T-helper 9 cell (primary cell): ENCODE measurements around the gene PIGK.

Experiments
- DNase-seq: peaks from one replicate; pipeline ENCODE4 v3.0.0-alpha.2; 2020

Gene PIGK

DNA sequence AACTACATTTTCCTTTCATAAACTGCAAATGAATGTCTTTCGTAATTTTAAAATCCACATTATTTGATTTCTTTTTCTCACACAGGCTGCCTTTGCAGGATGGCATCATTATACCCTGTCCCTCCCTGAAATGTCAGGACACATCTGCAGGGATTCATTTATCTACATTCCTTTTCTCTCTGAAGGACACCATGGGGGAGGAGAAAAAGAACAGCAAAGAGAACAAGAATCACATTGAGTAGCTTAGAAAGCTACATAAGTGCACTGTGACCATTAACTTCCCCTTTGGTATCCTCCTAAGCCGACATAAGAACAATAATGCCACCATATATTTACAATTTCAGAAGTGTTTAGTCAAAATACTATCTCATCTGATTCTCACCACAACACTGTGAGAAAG is 129.5 kb downstream of the PIGK start:
- DNase-seq: no peak

DNA sequence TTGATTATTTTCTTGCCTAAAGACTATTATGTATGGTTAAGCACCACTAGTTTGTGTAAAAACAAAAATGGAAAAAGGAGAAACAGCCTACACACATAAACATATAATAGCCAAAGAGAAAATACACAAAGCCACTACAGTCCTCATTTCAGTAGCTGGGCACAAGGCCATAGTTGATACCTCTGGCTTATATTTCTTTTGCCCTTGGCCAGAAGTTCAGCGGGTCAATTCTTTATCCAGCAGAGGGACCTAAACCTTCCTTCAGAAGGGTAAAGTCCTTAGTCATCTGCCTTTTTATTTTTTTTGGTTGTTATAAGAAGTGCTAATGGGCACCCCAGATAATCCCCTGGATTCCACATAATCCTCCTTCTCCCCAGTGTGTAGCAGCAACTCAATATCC is 134.1 kb downstream of the PIGK start:
- no peak for DNase-seq

- no peak for DNase-seq
Observed at GRCh38 chr1:77084457-77084856, 134.8 kb downstream of the PIGK start.

GRCh38 chr1:77081834-77082233 is 137.4 kb downstream of the PIGK start:
- DNase-seq: no peak

- DNase-seq: no peak
Observed at GRCh38 chr1:77076759-77077158, 142.5 kb downstream of the PIGK start.

DNA sequence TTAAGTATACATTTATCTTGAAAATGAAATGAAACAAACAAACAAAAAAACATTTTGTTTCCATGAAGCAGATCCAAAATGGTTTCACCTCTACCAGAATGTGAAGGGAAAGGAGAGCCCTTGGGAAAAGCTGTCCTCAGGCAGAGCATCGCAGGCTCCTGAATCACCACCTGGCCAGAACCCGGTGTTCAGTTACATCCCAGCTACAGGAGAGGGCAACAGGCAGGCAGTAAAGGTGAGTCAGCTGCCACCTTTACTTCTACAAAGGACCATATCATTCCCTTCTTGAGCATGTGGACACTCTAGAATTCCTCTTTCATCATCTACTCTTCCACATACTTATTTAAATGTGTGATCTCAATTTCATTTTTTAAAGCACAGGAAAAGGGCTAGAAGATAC is 151.2 kb downstream of the PIGK start:
- DNase-seq: no peak

GRCh38 chr1:77065693-77066342 is 153.4 kb downstream of the PIGK start:
- no peak for DNase-seq

DNA sequence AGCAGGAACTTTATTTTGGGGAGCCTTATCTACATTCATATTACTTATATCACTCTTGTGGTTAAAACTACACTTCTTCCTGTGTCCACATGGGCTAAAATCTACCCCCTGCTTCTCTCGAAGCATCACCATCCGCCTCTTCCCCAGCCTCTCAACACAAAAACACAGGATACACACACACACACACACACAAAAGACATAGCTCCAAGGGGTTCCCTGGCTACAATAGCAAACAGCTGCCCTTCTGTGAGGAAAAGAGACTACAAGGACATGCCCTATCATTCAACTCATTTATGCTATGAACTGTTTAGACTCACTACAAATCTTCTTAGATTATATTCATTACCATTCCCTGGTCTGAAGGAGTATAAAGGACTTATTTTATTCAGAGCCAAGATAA is 155.0 kb downstream of the PIGK start:
- DNase-seq: no peak

DNA sequence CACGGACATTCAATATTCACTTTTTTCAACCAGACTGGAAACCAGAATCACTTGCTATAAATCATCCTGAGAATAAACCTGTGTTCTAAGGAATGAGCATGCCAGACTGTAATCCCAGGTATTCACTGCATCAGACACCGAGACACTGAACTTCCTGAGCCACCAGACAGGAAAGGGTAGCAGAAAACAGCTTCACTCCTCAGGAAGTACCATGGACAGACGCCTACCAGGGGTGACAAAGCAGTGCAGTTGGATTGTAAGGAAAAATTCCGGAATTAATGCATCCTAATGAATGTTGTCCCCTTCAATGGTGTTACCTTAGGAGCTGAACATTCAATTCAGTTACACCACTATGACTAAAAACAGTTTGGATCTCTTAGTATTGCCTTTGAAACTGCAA is 156.1 kb downstream of the PIGK start:
- DNase-seq: no peak

GRCh38 chr1:77061162-77061561 is 158.1 kb downstream of the PIGK start:
- DNase-seq: no peak

DNA sequence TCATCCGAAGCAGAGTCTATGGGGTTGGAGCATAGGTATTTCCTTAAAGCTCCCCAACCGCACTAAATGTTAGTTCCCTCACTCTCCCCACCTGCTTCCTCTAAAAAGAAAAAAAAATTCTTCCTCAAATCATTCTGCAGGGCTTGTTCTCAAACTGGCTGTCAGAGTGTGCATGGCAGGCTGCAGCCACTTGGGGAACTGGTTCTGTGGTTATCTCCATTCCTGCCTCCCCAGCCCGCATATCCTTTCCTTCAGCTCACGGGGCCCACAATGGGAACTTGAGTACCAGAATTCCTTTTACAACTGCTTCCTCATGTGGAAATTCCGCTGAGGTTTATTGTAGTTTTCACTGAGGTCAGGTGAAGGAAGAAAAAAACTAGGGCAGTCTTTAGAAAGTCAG is 159.2 kb downstream of the PIGK start:
- no peak for DNase-seq

DNA sequence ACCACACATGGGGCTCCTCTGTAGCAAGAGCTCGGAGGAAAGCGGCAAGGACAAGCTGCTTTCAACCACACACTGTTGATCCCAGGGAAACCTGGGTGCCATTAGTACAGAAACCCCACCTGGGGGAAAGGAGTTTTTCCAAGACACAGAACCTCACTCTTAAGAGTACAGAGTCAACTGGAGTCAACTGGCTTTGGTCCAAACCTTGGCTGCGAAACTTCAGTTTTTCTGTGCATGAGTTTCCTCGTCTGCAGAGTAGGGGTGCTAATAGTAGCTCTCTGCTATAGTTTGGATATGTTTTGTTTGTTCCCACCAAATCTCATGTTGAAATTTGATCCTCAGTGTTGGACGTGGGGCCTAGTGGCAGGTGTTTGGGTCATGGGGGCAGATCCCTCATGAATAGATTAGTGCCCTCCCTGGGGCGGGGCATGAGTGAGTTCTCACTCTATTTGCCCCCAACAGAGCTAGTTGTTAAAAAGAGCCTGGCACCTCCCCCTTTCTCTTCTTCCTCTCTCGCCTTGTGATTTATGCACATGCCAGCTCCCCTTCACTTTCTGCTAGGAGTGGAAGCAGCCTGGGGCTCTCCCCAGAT is 161.1 kb downstream of the PIGK start:
- DNase-seq: no peak

DNA sequence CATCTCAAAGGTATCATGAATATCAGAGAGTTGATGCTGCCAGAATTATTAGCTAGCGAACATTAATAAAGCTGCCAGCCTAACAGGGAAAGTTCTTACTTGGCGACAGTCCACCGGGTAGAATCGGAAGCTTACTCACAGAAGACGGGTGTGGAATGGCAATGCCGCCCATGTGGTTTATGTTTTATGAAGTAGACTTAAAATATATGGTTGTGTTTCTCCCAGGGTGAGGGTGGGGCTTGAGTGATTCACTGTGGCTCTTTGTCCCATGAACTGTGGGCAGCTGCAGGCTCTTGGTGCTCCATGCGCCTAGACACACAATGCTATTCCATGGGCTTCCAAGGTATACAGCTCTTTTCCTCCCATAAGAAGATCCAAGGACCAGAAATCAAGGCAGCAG is 162.7 kb downstream of the PIGK start:
- DNase-seq: no peak

DNA sequence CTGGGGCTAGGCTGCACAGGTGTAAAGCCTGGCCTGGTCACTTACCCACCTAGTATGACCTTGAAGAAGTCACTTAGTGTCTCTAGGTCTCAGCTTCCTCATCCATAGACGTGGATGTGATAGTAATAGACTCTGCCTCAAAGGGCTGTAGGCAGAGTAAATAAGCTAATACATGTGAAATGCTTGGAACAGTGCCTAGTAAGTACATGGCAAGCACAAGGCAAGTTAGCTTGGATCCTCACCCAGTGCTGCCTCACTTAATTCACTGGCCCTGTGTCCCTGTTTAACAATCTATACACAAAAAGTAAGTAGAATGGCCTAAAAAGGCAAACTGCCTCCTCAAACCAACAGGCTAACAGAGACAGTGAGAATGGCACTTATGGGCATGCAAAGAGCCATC is 167.8 kb downstream of the PIGK start:
- DNase-seq: no peak

DNA sequence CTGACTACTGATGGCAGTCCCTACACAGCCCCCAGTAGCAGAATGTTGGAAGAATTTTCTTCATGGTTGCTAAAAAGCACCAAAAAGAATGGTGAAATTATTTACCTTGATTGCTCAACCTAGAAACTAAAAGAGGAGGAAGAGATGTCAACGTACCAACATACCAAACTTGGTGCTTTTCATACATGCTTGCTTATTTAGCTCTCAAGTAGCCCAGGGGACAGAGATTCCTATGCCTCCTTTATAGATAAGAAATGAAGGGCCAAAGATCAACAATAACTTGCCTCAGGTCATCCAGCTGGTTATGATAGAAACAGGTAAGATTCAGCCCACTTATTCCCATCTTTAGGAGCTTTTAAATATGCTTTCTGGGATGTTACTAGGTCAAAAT is 170.6 kb downstream of the PIGK start:
- DNase-seq: no peak

DNA sequence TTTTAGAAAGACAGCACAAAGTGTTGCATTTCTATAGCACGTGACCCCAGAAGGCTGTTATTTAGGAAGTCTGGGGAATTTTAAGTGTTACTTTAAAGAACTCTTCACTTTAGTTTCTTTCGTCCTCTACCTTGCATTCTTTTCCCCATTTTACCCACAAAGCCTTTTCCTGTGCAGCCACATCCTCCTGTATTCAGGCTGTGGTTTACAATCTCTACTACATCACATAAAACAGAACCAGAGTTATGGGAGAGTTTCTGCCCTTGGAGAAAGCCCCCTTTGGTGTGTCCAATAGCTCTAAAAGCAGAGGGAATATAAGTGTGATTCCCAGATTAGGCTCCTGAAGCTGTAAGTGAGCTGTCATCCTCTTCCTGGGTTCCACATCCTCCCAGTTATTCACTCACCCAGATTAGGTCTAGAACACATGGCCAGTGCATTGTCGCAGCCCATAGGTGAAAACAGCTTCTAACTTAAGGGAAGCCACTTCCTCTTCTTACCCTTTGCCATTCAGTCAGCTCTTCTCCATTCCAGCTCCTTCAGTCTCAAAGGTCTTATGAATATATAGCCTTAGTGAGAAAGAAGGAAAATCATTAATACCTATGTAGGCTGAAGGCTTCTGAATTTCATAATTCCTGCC is 171.1 kb downstream of the PIGK start:
- no peak for DNase-seq

- no peak for DNase-seq
Observed at GRCh38 chr1:77047575-77047974, 171.7 kb downstream of the PIGK start.

DNA sequence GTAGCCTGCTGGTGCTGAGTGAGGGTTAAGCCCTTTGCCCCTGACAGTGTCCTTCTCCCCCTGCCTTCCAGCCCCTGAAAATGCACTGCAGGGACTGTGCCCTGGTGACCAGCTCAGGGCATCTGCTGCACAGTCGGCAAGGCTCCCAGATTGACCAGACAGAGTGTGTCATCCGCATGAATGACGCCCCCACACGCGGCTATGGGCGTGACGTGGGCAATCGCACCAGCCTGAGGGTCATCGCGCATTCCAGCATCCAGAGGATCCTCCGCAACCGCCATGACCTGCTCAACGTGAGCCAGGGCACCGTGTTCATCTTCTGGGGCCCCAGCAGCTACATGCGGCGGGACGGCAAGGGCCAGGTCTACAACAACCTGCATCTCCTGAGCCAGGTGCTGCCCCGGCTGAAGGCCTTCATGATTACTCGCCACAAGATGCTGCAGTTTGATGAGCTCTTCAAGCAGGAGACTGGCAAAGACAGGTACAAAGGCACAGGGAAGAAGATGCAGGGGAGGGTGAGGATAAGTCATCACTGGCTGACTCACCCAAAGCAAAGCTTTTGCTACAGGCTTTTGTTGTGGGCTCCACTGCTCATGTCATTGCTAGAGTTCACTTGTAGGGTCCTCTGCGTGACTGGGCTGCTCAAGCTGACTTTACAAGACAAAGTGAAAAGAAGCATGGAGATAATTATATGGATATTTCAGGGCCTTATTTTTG is 174.9 kb downstream of the PIGK start:
- no peak for DNase-seq

DNA sequence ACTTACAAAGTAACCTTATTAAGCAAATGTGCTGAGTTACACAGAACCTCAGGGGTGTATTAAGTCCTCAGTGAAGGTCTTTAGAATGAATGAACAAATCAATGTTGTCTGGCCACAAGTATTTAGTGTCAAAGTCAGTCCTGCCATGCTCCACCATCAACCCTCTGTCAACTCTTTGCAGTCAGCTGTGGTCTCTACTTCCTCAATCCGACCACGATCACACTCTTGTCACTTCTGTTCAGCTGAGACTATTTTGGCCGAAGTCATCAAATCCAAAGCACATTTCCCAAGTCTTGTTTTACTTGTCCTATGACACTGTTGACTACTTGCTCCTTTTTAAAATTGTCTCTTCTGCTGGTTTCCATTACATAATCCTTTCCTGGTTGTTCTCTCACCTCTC is 178.4 kb downstream of the PIGK start:
- no peak for DNase-seq

DNA sequence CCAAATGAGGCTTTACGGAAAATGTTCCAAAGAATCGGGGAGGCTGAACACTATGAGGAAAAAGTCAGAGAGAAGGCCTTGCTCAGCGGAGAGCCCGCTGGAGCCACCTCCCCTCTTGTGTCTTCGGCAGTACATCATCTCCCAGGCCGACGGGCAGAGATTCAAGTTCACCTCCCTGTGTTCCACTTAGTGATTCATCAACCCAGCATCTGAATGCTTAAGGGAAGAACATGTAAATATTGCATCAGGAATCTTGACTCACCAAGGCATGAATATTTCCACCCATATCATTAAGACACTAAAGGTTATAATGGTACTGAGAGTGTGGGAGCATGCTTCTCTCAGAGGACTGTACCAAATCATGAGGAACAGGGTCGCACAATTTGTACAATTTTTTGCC is 179.5 kb downstream of the PIGK start:
- DNase-seq: no peak

GRCh38 chr1:77039111-77039510 is 180.1 kb downstream of the PIGK start:
- DNase-seq: no peak
